Neural cell (in vitro differentiated cells): ENCODE results near the gene ANKRD6. TPM values are rescaled to one million over a fixed set of nuclear protein-coding genes. Genes with fewer than 3 reads are reported as not detected.

Experiments
- H2AFZ ChIP-seq: fragments of 200-600, 300-800 bp; sonication (generic), shearing (Covaris generic); 2 replicates; pipeline ENCODE4 v1.6.0; 2014; ENCODE audit warnings: low read depth, mild to moderate bottlenecking, antibody characterized with exemption, low read length, moderate library complexity
- H3F3A ChIP-seq: fragments of 200-600 bp; shearing (Covaris generic); 2 replicates; pipeline ENCODE4 v1.6.1; 2016; ENCODE audit warnings: mild to moderate bottlenecking, moderate library complexity, mixed read lengths, antibody characterized with exemption, low read length; ENCODE audit not compliant: insufficient read depth, poor library complexity, severe bottlenecking
- H3K27ac ChIP-seq: fragments of 200-600, 300-800 bp; sonication (generic), shearing (Covaris generic); 2 replicates; pipeline ENCODE4 v1.5.1; 2014; ENCODE audit warnings: mild to moderate bottlenecking, low read length, moderate library complexity
- H3K27me3 ChIP-seq: fragments of 300-800, 200-600 bp; sonication (generic), shearing (Covaris generic); 2 replicates; pipeline ENCODE4 v1.6.0; 2014; ENCODE audit warnings: mild to moderate bottlenecking, low read depth, low read length, moderate library complexity; ENCODE audit not compliant: insufficient read depth
- H3K36me3 ChIP-seq: fragments of 300-800, 200-600 bp; sonication (generic), shearing (Covaris generic); 2 replicates; pipeline ENCODE4 v1.5.1; 2014; ENCODE audit warnings: mild to moderate bottlenecking, antibody characterized with exemption, low read length, moderate library complexity; ENCODE audit not compliant: insufficient read depth
- H3K4me2 ChIP-seq: fragments of 300-800, 200-600 bp; sonication (generic), shearing (Covaris generic); 2 replicates; pipeline ENCODE4 v1.6.0; 2014; ENCODE audit warnings: mild to moderate bottlenecking, low read length
- H3K4me3 ChIP-seq: fragments of 300-800, 200-600 bp; sonication (generic), shearing (Covaris generic); 2 replicates; pipeline ENCODE4 v1.5.1; 2014; ENCODE audit warnings: mild to moderate bottlenecking, low read length, moderate library complexity
- H3K79me2 ChIP-seq: fragments of 200-600 bp; shearing (Covaris generic); replicated peaks from 2 replicates; pipeline ENCODE4 v1.6.0; 2014; ENCODE audit warnings: mild to moderate bottlenecking, low read length, moderate library complexity; ENCODE audit not compliant: insufficient read depth
- H3K9ac ChIP-seq: fragments of 300-800, 200-600 bp; sonication (generic), shearing (Covaris generic); 2 replicates; pipeline ENCODE4 v1.6.1; 2016; ENCODE audit warnings: mild to moderate bottlenecking, low read length, mixed read lengths
- H3K9me2 ChIP-seq: fragments of 200-600 bp; shearing (Covaris generic); 2 replicates; pipeline ENCODE4 v1.6.1; 2016; ENCODE audit warnings: mild to moderate bottlenecking, low read length, mixed read lengths; ENCODE audit not compliant: insufficient read depth
- H3K9me3 ChIP-seq: fragments of 200-600, 300-800 bp; sonication (generic), shearing (Covaris generic); 2 replicates; pipeline ENCODE4 v1.6.1; 2016; ENCODE audit warnings: mild to moderate bottlenecking, mixed run types, low read length, moderate library complexity, mixed read lengths
- H4K20me1 ChIP-seq: fragments of 200-600 bp; shearing (Covaris generic); 2 replicates; pipeline ENCODE4 v1.6.1; 2016; ENCODE audit warnings: mild to moderate bottlenecking, mixed run types; ENCODE audit not compliant: insufficient read depth
- EP300 ChIP-seq: fragments of 450-650 bp; conservative IDR thresholded peaks from 2 replicates; pipeline ENCODE4 v1.6.1; 2014; ENCODE audit warnings: antibody characterized with exemption, mild to moderate bottlenecking, moderate library complexity; ENCODE audit not compliant: poor library complexity, severe bottlenecking
- EZH2 ChIP-seq: fragments of 200-600, 300-800 bp; shearing (Covaris generic), sonication (generic); IDR thresholded peaks from 2 replicates; pipeline ENCODE4 v1.6.1; 2014; ENCODE audit warnings: antibody characterized with exemption, low read length, borderline replicate concordance, mild to moderate bottlenecking; ENCODE audit not compliant: insufficient read depth, poor library complexity, severe bottlenecking
- MXI1 ChIP-seq: fragments of 450-650 bp; conservative IDR thresholded peaks from 2 replicates; pipeline ENCODE4 v1.6.1; 2014; ENCODE audit warnings: antibody characterized with exemption, mild to moderate bottlenecking; ENCODE audit not compliant: poor library complexity, severe bottlenecking
- POLR2AphosphoS5 ChIP-seq: IDR thresholded peaks from 2 replicates; pipeline ENCODE4 v1.6.1; 2012
- RAD21 ChIP-seq: fragments of 450-650 bp; conservative IDR thresholded peaks from 2 replicates; pipeline ENCODE4 v1.6.1; 2014; ENCODE audit warnings: antibody characterized with exemption, mild to moderate bottlenecking, moderate library complexity
- SMC3 ChIP-seq: fragments of 450-650 bp; conservative IDR thresholded peaks from 2 replicates; pipeline ENCODE4 v1.6.1; 2014; ENCODE audit warnings: antibody characterized with exemption, mild to moderate bottlenecking, moderate library complexity; ENCODE audit not compliant: poor library complexity
- TAF1 ChIP-seq: IDR thresholded peaks from 2 replicates; pipeline ENCODE4 v1.6.1; 2012; ENCODE audit warnings: low read depth
- polyA plus RNA-seq: library from polyadenylated mRNA; depleted of rRNA; stranded (reverse); fragments of >200 nt; gene quantifications from 2 replicates; pipeline ENCODE4 v1.2.3, GENCODE V29; 2014
- TF ChIP-seq, protein P1 (sequence below): fragments of 450-650 bp; IDR thresholded peaks from 2 replicates; pipeline ENCODE4 v1.5.1; 2014; ENCODE audit warnings: antibody characterized with exemption, mild to moderate bottlenecking, moderate library complexity; ENCODE audit not compliant: poor library complexity, severe bottlenecking
- TF ChIP-seq, protein P2 (sequence below): IDR thresholded peaks from 2 replicates; pipeline ENCODE4 v1.6.1; 2012; ENCODE audit warnings: borderline replicate concordance

Gene ANKRD6
- polyA plus RNA-seq, 1 donor from 2014 or later = 43.5 TPM

DNA sequence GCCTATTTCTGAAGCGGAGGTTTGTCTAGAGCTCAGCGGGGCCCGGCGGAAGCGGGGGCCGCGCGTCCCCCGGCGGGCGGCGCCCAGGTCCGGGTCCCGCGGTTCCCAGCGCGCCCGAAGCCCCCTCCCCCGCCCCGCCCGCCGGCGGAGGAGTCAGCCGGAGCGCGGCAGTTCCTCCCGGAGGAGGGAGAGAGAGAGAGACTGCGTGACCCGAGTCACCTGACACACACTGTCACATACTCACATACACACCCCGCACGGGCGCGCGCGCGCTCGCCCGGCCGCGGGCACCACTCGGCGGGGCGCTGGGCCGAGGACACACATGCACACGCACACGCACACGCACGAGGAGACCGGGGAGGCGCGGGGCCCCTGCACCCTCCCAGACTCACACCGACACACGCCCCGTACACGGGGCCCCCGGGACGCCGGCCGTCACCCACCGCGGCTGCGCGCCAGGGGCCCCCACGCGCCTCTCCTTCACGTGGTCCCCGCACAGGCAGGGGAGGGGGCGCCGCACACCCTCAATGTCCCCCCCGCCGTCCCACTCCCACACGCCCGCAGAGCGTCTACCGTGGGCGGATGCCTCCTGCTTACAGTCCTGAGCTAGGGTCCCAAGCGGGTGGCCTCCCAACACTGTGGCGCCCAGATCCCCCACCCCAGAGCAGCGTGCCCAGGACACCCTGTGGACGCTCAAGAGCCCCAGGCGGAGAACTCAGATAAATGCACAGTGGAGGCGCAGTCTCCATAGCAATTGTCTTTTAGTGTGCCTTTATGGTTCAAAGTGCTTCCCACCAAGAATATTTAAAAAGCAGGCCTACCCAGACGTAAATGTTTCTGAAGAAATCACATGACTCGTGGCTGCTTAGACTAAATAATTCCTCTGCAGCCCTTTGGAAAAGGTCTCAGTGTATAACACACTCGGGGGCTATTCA lies 20.6 kb upstream of the ANKRD6 start, which contains the start of gene RRAGD:
Gene RRAGD (minus strand): TSS at position 203 of the 935 bp plus-strand sequence. CDS start 280 bp downstream, outside the sequence.
- Histone ChIP-seq H3K9ac (peak within 1 kb of the TSS; percentile 95), H3K4me3 (peak within 1 kb of the TSS; percentile 97), H3F3A (no peaks in the 10 kb centered on the region), H4K20me1 (no peaks in the 10 kb centered on the region), H3K9me2 (no peaks in the 10 kb centered on the region), H3K79me2 (peaks cover 18% of the 10 kb centered on the region), H3K27me3 (no peaks in the 10 kb centered on the region), H3K36me3 (no peaks in the 10 kb centered on the region), H3K9me3 (no peaks in the 10 kb centered on the region), H2AFZ (peak within 1 kb of the TSS; percentile 95), H3K27ac (peak within 1 kb of the TSS; percentile 83), H3K4me2 (peak within 1 kb of the TSS; percentile 87)
- TF ChIP-seq POLR2AphosphoS5 (peak; percentile 77), MXI1 (peak; percentile 93), EZH2 (no peak), EP300 (peak; percentile 79), TAF1 (peak; percentile 83), SMC3 (no peak), RAD21 (no peak)
- TF ChIP-seq, protein P1, sequence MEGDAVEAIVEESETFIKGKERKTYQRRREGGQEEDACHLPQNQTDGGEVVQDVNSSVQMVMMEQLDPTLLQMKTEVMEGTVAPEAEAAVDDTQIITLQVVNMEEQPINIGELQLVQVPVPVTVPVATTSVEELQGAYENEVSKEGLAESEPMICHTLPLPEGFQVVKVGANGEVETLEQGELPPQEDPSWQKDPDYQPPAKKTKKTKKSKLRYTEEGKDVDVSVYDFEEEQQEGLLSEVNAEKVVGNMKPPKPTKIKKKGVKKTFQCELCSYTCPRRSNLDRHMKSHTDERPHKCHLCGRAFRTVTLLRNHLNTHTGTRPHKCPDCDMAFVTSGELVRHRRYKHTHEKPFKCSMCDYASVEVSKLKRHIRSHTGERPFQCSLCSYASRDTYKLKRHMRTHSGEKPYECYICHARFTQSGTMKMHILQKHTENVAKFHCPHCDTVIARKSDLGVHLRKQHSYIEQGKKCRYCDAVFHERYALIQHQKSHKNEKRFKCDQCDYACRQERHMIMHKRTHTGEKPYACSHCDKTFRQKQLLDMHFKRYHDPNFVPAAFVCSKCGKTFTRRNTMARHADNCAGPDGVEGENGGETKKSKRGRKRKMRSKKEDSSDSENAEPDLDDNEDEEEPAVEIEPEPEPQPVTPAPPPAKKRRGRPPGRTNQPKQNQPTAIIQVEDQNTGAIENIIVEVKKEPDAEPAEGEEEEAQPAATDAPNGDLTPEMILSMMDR = peak; percentile 38
- TF ChIP-seq, protein P2, sequence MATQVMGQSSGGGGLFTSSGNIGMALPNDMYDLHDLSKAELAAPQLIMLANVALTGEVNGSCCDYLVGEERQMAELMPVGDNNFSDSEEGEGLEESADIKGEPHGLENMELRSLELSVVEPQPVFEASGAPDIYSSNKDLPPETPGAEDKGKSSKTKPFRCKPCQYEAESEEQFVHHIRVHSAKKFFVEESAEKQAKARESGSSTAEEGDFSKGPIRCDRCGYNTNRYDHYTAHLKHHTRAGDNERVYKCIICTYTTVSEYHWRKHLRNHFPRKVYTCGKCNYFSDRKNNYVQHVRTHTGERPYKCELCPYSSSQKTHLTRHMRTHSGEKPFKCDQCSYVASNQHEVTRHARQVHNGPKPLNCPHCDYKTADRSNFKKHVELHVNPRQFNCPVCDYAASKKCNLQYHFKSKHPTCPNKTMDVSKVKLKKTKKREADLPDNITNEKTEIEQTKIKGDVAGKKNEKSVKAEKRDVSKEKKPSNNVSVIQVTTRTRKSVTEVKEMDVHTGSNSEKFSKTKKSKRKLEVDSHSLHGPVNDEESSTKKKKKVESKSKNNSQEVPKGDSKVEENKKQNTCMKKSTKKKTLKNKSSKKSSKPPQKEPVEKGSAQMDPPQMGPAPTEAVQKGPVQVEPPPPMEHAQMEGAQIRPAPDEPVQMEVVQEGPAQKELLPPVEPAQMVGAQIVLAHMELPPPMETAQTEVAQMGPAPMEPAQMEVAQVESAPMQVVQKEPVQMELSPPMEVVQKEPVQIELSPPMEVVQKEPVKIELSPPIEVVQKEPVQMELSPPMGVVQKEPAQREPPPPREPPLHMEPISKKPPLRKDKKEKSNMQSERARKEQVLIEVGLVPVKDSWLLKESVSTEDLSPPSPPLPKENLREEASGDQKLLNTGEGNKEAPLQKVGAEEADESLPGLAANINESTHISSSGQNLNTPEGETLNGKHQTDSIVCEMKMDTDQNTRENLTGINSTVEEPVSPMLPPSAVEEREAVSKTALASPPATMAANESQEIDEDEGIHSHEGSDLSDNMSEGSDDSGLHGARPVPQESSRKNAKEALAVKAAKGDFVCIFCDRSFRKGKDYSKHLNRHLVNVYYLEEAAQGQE = peak; percentile 55

DNA sequence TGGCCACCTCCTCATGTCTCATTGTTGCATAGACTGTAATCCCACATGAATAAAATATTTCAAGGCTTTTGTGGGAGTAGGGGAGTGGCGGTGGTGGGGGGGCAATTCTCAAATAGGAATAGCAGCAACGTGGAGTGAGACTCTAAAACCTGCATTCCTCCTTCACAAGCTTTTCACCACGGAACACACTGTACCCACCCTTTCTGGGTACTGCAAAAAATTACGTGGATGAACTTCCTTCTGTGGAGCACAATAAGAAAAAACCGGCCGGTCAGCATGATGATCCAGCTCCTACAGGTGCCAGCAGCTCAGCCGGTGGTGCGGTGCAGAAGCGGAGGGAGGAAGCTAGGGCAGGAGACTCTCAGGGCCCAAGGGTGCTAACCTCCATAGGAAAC lies 19.9 kb upstream of the ANKRD6 start:
- Histone ChIP-seq H3K36me3 (no peaks in the 10 kb centered on the region), H3K9ac (peak overlapping the region; percentile 95), H4K20me1 (no peaks in the 10 kb centered on the region), H3F3A (no peaks in the 10 kb centered on the region), H3K27ac (peak overlapping the region; percentile 83), H2AFZ (peak overlapping the region; percentile 95), H3K9me2 (no peaks in the 10 kb centered on the region), H3K27me3 (no peaks in the 10 kb centered on the region), H3K4me3 (peak overlapping the region; percentile 97), H3K9me3 (no peaks in the 10 kb centered on the region), H3K79me2 (peaks cover 13% of the 10 kb centered on the region), H3K4me2 (peak overlapping the region; percentile 82)
- TF ChIP-seq EZH2 (no peak), TAF1 (no peak), POLR2AphosphoS5 (no peak), RAD21 (no peak), MXI1 (no peak)
- TF ChIP-seq, protein P1 = no peak
- TF ChIP-seq, protein P2 = no peak
